ENCODE measurements around the gene KRTAP10-10.
"Not testable (repeated sequence)": the region's sequence is repeated elsewhere in the genome, so short reads cannot be mapped to it uniquely, and the experiment has no call there.

KRTAP10-10 gene

DNA sequence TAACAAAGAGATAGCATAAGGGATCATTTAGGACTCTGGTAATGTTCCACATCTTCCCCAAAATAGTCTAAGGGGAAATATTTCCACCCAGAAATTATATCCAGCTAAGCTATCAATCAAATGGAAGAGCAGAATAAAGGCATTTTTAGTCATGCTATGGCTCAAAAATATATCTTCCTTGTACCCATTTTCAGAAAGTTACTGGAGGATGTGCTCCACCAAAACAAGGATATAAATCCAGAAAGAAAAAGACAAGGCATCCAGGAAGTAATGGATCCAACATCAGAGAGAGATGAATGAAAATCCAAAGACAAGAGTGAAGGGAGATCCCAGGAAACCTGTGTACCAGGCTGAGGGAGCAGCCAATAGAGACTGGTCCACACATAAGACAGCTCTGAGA lies 28.0 kb upstream of the KRTAP10-10 start:
- Histone ChIP-seq H3K4me3 (ENCODE audit: low read length) (no peak overlapping the region), H3K36me3 (ENCODE audit: insufficient read depth, low read length) (no peaks in the 10 kb centered on the region), H3K4me2 (ENCODE audit: low read length) (no peak overlapping the region), H3K9ac (ENCODE audit: low read depth, low read length) (no peak overlapping the region), H3K9me3 (replicated peaks; ENCODE audit: low read length) (peaks cover 3% of the 10 kb centered on the region), H3K27me3 (ENCODE audit: control insufficient read depth, insufficient read depth, low read length) (peaks cover 24% of the 10 kb centered on the region), H3K4me1 (ENCODE audit: control insufficient read depth, insufficient read depth, low read length) (no peaks in the 10 kb centered on the region)

DNA sequence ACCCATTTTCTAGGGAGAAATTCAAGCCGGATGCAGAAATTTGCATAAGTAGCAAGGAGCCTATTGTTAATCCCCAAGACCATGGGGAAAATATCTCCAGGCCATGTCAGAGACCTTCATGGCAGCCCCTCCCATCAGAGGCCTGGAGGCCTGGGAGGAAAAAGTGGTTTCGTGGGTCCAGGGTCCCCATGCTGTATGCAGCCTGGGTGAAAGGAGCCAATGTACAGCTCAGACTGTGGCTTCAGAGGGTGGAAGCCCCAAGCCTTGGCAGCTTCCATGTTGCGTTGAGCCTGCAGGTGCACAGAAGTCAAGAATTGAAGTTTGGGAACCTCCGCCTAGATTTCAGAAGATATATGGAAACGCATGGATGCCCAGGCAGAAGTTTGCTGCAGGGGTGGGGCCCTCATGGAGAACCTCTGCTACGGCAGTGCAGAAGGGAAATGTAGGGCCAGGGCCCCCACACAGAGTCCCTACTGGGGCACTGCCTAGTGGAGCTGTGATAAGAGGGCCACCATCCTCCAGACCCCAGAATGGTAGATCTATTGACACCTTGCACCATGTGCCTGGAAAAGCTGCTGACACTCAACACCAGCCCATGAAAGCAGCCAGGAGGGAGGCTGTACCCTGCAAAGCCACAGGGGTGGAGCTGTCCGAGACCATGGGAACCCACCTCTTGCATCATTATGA lies 26.9 kb upstream of the KRTAP10-10 start:
- H3K9me3 ChIP-seq (replicated peaks; ENCODE audit: low read length); H3K36me3 ChIP-seq (ENCODE audit: insufficient read depth, low read length); H3K4me1 ChIP-seq (ENCODE audit: control insufficient read depth, insufficient read depth, low read length); H3K9ac ChIP-seq (ENCODE audit: low read depth, low read length); H3K4me2 ChIP-seq (ENCODE audit: low read length); H3K4me3 ChIP-seq (ENCODE audit: low read length): not testable (repeated sequence)
- peaks cover 13% of the 10 kb centered on the region for H3K27me3 ChIP-seq (ENCODE audit: control insufficient read depth, insufficient read depth, low read length)

DNA sequence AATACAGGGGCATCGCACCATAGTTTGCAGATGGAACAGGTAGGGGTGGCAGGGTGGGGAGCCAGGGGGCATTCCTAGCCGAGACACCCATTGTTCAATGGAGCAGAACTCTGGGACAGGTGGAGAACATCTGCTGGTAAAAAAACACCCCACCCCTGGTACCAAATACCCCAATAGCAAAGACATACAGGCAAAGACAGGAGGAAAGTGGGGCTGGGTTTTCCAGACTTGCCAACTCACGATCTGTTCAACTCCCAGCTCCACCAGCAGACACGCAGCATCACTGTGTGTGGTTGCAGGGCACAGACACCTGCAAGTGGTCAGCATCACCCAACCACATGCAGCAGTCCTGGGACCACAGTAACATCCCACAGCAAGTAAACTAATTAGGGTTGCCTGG lies 25.6 kb upstream of the KRTAP10-10 start:
- Histone ChIP-seq H3K4me3 (ENCODE audit: low read length) (no peak overlapping the region), H3K36me3 (ENCODE audit: insufficient read depth, low read length) (no peaks in the 10 kb centered on the region), H3K27me3 (ENCODE audit: control insufficient read depth, insufficient read depth, low read length) (peaks cover 17% of the 10 kb centered on the region), H3K9ac (ENCODE audit: low read depth, low read length) (no peak overlapping the region), H3K4me2 (ENCODE audit: low read length) (no peak overlapping the region), H3K4me1 (ENCODE audit: control insufficient read depth, insufficient read depth, low read length) (no peaks in the 10 kb centered on the region), H3K9me3 (replicated peaks; ENCODE audit: low read length) (peaks cover 3% of the 10 kb centered on the region)

DNA sequence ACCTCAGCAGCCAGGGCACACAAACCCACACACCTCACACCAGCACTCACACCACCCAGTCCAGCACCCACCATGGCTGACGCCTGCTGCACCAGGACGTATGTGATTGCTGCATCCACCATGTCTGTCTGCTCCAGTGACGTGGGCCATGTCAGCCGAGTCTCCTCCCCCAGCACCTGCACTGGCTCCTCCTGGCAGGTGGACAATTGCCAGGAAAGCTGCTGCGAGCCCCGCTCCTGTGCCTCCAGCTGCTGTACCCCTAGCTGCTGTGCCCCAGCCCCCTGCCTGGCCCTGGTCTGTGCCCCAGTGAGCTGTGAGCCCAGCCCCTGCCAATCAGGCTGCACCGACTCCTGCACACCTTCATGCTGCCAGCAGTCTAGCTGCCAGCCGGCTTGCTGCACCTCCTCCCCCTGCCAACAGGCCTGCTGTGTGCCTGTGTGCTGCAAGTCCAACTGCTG lies 25.1 kb upstream of the KRTAP10-10 start, which contains the start of gene KRTAP10-8:
TSS of gene KRTAP10-8 (plus strand) at position 51 of the 458 bp plus-strand sequence. CDS start at position 73, 22 bp downstream.
- H3K4me2 ChIP-seq (ENCODE audit: low read length): no peak within 1 kb of the TSS
- H3K27me3 ChIP-seq (ENCODE audit: control insufficient read depth, insufficient read depth, low read length): peaks cover 22% of the 10 kb centered on the region
- H3K36me3 ChIP-seq (ENCODE audit: insufficient read depth, low read length): no peaks in the 10 kb centered on the region
- no peak within 1 kb of the TSS for H3K4me3 ChIP-seq (ENCODE audit: low read length)
- H3K9me3 ChIP-seq (replicated peaks; ENCODE audit: low read length): peaks cover 3% of the 10 kb centered on the region
- H3K9ac ChIP-seq (ENCODE audit: low read depth, low read length): no peak within 1 kb of the TSS
- H3K4me1 ChIP-seq (ENCODE audit: control insufficient read depth, insufficient read depth, low read length): no peaks in the 10 kb centered on the region

DNA sequence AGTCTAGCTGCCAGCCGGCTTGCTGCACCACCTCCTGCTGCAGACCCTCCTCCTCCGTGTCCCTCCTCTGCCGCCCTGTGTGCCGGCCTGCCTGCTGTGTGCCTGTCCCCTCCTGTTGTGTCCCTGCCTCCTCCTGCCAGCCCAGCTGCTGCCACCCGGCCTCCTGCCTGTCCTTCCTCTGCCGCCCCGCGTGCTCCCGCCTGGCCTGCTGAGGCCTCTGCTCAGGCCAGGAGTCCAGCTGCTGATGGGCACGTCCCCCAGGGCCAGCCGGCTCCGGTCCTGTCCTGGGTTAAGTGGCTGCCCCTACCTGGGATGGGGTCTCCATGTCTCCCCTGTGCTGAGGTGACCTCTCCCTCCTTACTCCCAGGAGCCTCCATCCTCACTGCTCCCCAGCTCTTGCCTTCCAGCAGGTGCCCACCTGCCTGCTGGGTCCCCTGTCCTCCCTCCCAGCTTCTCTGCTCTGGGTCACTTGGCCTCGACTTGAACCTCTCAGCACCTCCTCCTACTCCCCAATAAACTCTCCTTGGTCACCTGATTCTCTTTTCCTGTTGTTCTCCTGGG lies 24.4 kb upstream of the KRTAP10-10 start:
- Histone ChIP-seq H3K4me2 (ENCODE audit: low read length) (no peak overlapping the region), H3K4me1 (ENCODE audit: control insufficient read depth, insufficient read depth, low read length) (no peaks in the 10 kb centered on the region), H3K4me3 (ENCODE audit: low read length) (no peak overlapping the region), H3K36me3 (ENCODE audit: insufficient read depth, low read length) (no peaks in the 10 kb centered on the region), H3K9me3 (replicated peaks; ENCODE audit: low read length) (peaks cover 3% of the 10 kb centered on the region), H3K9ac (ENCODE audit: low read depth, low read length) (no peak overlapping the region), H3K27me3 (ENCODE audit: control insufficient read depth, insufficient read depth, low read length) (peaks cover 28% of the 10 kb centered on the region)

DNA sequence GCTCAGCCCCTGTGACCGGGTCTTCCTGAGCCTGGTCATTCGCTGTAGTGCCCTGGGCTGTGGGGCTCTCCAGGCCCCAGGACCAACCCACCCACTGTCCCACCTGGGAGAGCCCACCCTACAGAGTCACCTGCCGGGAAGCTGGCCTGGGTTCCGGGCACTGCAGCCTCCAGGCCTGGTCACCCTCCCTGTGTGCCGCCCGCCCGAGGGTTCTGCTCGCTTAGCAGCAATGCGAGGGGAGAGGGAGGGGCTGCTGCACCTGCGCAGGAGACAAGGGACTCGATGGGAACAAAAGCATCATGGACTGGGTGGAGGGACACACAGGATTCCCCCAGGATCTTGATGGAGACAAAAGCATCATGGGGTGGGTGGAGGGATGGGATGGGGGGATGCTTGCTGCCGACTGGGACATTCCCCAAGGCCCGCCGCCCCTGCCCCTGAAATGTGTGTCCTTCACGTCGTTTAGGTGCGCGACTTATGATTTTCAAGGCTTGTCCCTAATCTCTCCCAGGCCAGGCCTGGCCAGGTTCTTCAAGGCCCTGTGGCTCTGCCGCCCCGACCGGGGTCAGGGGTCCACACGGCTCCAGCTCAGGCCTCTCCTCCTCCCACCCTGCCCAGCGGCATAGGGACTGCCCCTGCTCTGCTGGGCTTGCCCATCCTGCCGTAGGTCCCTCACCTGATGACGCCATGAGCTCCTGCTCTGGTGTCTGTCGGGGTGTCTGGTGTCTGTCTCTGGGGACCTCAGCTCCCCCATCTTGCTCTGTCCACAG lies 23.6 kb upstream of the KRTAP10-10 start:
- no peak overlapping the region for H3K4me3 ChIP-seq (ENCODE audit: low read length)
- peaks cover 3% of the 10 kb centered on the region for H3K9me3 ChIP-seq (replicated peaks; ENCODE audit: low read length)
- no peak overlapping the region for H3K9ac ChIP-seq (ENCODE audit: low read depth, low read length)
- no peak overlapping the region for H3K4me2 ChIP-seq (ENCODE audit: low read length)
- H3K36me3 ChIP-seq (ENCODE audit: insufficient read depth, low read length): no peaks in the 10 kb centered on the region
- peaks cover 32% of the 10 kb centered on the region for H3K27me3 ChIP-seq (ENCODE audit: control insufficient read depth, insufficient read depth, low read length)
- H3K4me1 ChIP-seq (ENCODE audit: control insufficient read depth, insufficient read depth, low read length): no peaks in the 10 kb centered on the region

DNA sequence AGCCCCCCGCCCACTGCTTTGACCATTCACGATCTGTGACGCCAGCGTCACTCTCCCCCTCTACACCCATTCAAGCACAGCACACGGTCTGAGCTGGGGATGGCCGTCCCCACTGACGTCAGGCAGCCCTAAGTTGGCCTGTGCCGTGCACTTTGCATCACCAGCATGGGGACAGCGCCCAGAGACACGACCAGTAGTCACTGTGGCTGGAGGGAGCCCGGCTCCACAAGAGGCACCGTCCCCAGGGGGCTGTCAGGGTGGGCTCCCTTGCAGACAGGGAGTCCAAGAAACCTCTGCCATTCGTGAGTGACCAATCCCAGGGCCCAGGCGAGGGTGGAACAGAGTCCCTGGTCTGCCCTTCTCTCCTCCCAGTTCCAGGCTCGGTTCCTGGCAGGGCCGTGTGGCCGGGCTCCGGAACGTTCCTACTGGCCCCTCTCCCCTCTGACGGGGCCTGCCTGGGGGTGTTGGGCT lies 23.0 kb upstream of the KRTAP10-10 start:
- no peak overlapping the region for H3K9ac ChIP-seq (ENCODE audit: low read depth, low read length)
- H3K4me1 ChIP-seq (ENCODE audit: control insufficient read depth, insufficient read depth, low read length): no peaks in the 10 kb centered on the region
- no peak overlapping the region for H3K4me3 ChIP-seq (ENCODE audit: low read length)
- H3K4me2 ChIP-seq (ENCODE audit: low read length): no peak overlapping the region
- H3K9me3 ChIP-seq (replicated peaks; ENCODE audit: low read length): peaks cover 3% of the 10 kb centered on the region
- no peaks in the 10 kb centered on the region for H3K36me3 ChIP-seq (ENCODE audit: insufficient read depth, low read length)
- H3K27me3 ChIP-seq (ENCODE audit: control insufficient read depth, insufficient read depth, low read length): peaks cover 29% of the 10 kb centered on the region

DNA sequence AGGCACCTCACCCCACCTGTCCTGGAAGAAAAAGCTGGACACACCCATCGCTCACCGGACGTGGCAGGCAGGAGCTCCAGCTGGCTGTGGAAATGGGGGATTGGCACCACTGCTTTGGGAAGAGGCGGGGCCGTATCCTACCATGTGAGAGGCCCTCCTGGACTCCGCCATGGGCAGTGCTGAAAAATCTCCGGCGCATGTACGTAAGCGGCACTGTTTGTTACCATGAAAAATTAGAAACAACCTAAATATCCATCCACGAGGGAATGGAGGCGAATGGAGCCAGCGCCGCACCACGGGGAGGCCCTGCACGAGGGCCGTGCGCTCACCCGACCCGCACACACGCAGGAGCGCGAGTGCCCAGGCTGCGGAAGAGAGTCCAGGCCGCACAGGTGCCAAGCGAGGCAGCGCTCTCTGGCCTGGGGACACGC lies 22.2 kb upstream of the KRTAP10-10 start:
- Histone ChIP-seq H3K4me3 (ENCODE audit: low read length) (no peak overlapping the region), H3K36me3 (ENCODE audit: insufficient read depth, low read length) (no peaks in the 10 kb centered on the region), H3K4me2 (ENCODE audit: low read length) (no peak overlapping the region), H3K9me3 (replicated peaks; ENCODE audit: low read length) (peaks cover 3% of the 10 kb centered on the region), H3K27me3 (ENCODE audit: control insufficient read depth, insufficient read depth, low read length) (peaks cover 29% of the 10 kb centered on the region), H3K9ac (ENCODE audit: low read depth, low read length) (no peak overlapping the region), H3K4me1 (ENCODE audit: control insufficient read depth, insufficient read depth, low read length) (no peaks in the 10 kb centered on the region)

DNA sequence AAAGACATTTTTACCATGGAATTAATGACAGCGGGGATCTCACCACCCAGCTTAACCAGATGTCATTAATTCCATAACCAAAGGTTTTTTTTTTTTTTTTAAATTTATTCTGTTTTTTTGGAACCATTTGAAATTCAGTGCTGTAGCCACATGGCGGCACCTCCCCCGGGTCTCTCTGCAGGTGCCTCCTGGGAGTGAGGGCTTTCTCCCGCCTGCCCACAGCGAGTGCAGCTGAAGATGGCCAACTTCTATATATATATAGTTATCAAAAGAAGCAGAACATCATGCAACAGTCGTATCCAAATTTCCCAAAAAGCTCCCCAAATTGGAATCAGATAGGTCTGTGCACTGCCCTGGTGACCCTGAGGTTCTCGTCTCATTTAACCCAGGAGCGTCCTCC lies 21.7 kb upstream of the KRTAP10-10 start:
- H3K4me3 ChIP-seq (ENCODE audit: low read length): no peak overlapping the region
- H3K4me2 ChIP-seq (ENCODE audit: low read length): no peak overlapping the region
- peaks cover 29% of the 10 kb centered on the region for H3K27me3 ChIP-seq (ENCODE audit: control insufficient read depth, insufficient read depth, low read length)
- no peaks in the 10 kb centered on the region for H3K36me3 ChIP-seq (ENCODE audit: insufficient read depth, low read length)
- H3K9me3 ChIP-seq (replicated peaks; ENCODE audit: low read length): peaks cover 3% of the 10 kb centered on the region
- no peaks in the 10 kb centered on the region for H3K4me1 ChIP-seq (ENCODE audit: control insufficient read depth, insufficient read depth, low read length)
- no peak overlapping the region for H3K9ac ChIP-seq (ENCODE audit: low read depth, low read length)

DNA sequence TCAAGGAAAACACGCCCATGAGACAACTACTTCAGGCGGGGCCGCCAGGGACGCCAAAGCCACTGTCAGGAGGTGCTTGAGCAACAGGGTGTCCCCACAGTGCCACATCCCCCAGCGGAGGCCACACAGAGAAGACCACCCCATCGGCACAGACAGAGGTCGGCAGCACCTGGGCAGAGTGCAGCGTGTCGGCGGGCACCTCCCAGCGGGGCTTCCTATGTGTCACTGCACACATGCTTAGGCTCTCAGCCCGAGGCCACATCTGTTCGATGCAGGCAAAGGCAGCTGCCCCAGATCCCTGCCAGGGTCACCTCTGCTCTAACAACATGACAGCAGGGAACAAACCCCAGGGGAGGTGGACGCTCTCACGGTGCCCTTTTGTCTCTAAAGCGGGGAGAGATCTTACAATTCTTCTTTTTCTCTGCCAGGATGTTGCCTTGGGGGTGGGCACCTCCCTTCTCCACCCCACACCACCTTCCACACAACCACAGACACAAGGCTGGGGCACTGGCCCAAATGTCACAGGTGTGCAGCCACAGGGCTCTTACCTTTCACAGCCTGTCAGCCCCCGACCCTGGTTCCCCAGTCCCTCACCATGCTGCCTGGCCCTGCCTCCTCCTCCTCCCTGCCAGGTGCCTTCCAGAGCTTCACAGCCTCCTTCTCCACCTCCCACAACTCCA lies 21.1 kb upstream of the KRTAP10-10 start:
- Histone ChIP-seq H3K27me3 (ENCODE audit: control insufficient read depth, insufficient read depth, low read length) (peaks cover 29% of the 10 kb centered on the region), H3K9me3 (replicated peaks; ENCODE audit: low read length) (peaks cover 3% of the 10 kb centered on the region), H3K4me3 (ENCODE audit: low read length) (no peak overlapping the region), H3K4me2 (ENCODE audit: low read length) (no peak overlapping the region), H3K4me1 (ENCODE audit: control insufficient read depth, insufficient read depth, low read length) (no peaks in the 10 kb centered on the region), H3K36me3 (ENCODE audit: insufficient read depth, low read length) (no peaks in the 10 kb centered on the region), H3K9ac (ENCODE audit: low read depth, low read length) (no peak overlapping the region)

DNA sequence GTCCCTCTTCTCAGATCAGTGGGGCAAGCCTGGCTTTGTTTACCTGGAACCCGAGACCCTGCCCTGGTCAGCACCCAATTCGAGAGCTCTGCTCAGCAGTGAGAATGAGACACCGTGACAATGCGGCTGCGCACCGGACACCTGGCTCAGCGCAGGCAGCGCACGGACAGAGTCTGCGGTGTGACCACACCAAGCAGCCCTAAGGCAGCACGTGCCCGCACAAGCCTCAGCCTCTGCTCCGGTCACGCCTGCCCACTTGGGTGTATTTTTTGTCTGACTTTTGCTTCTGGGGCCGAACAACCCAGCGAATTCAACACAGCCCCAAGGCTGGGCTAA lies 20.6 kb upstream of the KRTAP10-10 start:
- Histone ChIP-seq H3K36me3 (ENCODE audit: insufficient read depth, low read length) (no peaks in the 10 kb centered on the region), H3K9ac (ENCODE audit: low read depth, low read length) (no peak overlapping the region), H3K27me3 (ENCODE audit: control insufficient read depth, insufficient read depth, low read length) (peaks cover 28% of the 10 kb centered on the region), H3K4me2 (ENCODE audit: low read length) (no peak overlapping the region), H3K9me3 (replicated peaks; ENCODE audit: low read length) (peaks cover 2% of the 10 kb centered on the region), H3K4me1 (ENCODE audit: control insufficient read depth, insufficient read depth, low read length) (no peaks in the 10 kb centered on the region), H3K4me3 (ENCODE audit: low read length) (no peak overlapping the region)
